Keratinocyte (primary cell): ENCODE measurements around the gene GJA5. TPM values are rescaled to one million over a fixed set of nuclear protein-coding genes. Genes with fewer than 3 reads are reported as not detected.

Experiments
- DNase-seq: peaks from one replicate; pipeline ENCODE4 v3.0.0-alpha.2; 2011; ENCODE audit warnings: low read depth, missing footprints, low spot score
- FAIRE-seq: peaks from 2 replicates; lab custom pipeline; 2011; peaks lifted over from hg19 to GRCh38; lab: Jason Lieb, UNC
- H2AFZ ChIP-seq: 2 replicates; pipeline ENCODE4 v1.6.0; 2012; ENCODE audit warnings: low read length, control low read depth, inconsistent platforms; ENCODE audit not compliant: control insufficient read depth
- H3K27ac ChIP-seq: 2 replicates; pipeline ENCODE4 v1.5.1; 2011; ENCODE audit warnings: low read length; ENCODE audit not compliant: control insufficient read depth, insufficient read depth
- H3K27me3 ChIP-seq: 3 replicates; pipeline ENCODE4 v1.6.0; 2011; ENCODE audit warnings: low read length; ENCODE audit not compliant: control insufficient read depth, insufficient read depth; ENCODE audit errors: extremely low read depth
- H3K36me3 ChIP-seq, 2 experiments: 2 replicates in 1 of 2; 3 replicates in 1 of 2; pipeline ENCODE4 v1.5.1; 2011; ENCODE audit warnings: low read length in 2 of 2, mild to moderate bottlenecking in 1 of 2; ENCODE audit not compliant: control insufficient read depth in 2 of 2, insufficient read depth in 2 of 2; ENCODE audit errors: extremely low read depth in 1 of 2
- H3K4me1 ChIP-seq: 3 replicates; pipeline ENCODE4 v1.5.1; 2011; ENCODE audit warnings: low read length; ENCODE audit not compliant: control insufficient read depth, insufficient read depth; ENCODE audit errors: extremely low read depth
- H3K4me2 ChIP-seq: 3 replicates; pipeline ENCODE4 v1.6.0; 2011; ENCODE audit warnings: low read depth, low read length; ENCODE audit not compliant: control insufficient read depth, insufficient read depth; ENCODE audit errors: extremely low read depth
- H3K4me3 ChIP-seq, 3 experiments: fragments of 200-600 bp in 1 of 3; sonication (generic) in 1 of 3; 2 replicates in 2 of 3; 3 replicates in 1 of 3; pipeline ENCODE4 v1.5.1; 2011 to 2016; ENCODE audit warnings: low read length in 3 of 3, mild to moderate bottlenecking in 3 of 3, control low read depth in 2 of 3, inconsistent platforms in 1 of 3, low read depth in 1 of 3, mixed read lengths in 1 of 3, mixed run types in 1 of 3, moderate library complexity in 1 of 3; ENCODE audit not compliant: control insufficient read depth in 2 of 3, insufficient read depth in 2 of 3; ENCODE audit errors: extremely low read depth in 1 of 3
- H3K79me2 ChIP-seq: 2 replicates; pipeline ENCODE4 v1.6.0; 2012; ENCODE audit warnings: low read length; ENCODE audit not compliant: control insufficient read depth, insufficient read depth
- H3K9ac ChIP-seq: 3 replicates; pipeline ENCODE4 v1.6.0; 2011; ENCODE audit warnings: low read length; ENCODE audit not compliant: control insufficient read depth, insufficient read depth; ENCODE audit errors: extremely low read depth
- H3K9me1 ChIP-seq: 3 replicates; pipeline ENCODE4 v1.6.0; 2011; ENCODE audit warnings: low read length; ENCODE audit not compliant: control insufficient read depth, insufficient read depth; ENCODE audit errors: extremely low read depth
- H3K9me3 ChIP-seq: 2 replicates; pipeline ENCODE4 v1.5.1; 2012; ENCODE audit warnings: low read depth, low read length; ENCODE audit not compliant: control insufficient read depth
- H4K20me1 ChIP-seq: 3 replicates; pipeline ENCODE4 v1.6.0; 2011; ENCODE audit warnings: low read length; ENCODE audit not compliant: control insufficient read depth, insufficient read depth; ENCODE audit errors: extremely low read depth
- CTCF ChIP-seq, 3 experiments: IDR thresholded peaks in 1 of 3; conservative IDR thresholded peaks in 1 of 3; optimal IDR thresholded peaks in 1 of 3; 2 replicates in 2 of 3; 3 replicates in 1 of 3; pipeline versions ENCODE3 to v1.5.1; 2011; ENCODE audit warnings: low read length in 3 of 3, mild to moderate bottlenecking in 3 of 3, moderate library complexity in 2 of 3, control low read depth in 1 of 3, inconsistent platforms in 1 of 3; ENCODE audit not compliant: insufficient read depth in 2 of 3; ENCODE audit errors: extremely low read depth in 1 of 3
- EZH2 ChIP-seq: IDR thresholded peaks from one replicate; pipeline ENCODE4 v1.6.1; 2012; ENCODE audit warnings: inconsistent platforms, mild to moderate bottlenecking, low read length, moderate library complexity
- dilution Hi-C: fragments of 300-500 bp; cut with MboI; formaldehyde crosslinking; loops from one replicate; pipeline ENCODE4 v1.7.0; 2020; ENCODE audit warnings: low sequenced_read_pairs; ENCODE audit not compliant: extremely low pct_ligation_motif_present
- polyA plus RNA-seq, 5 experiments: library from polyadenylated mRNA; depleted of rRNA in 3 of 5; stranded (reverse) in 3 of 5; stranded (forward) in 1 of 5; unstranded in 1 of 5; fragments of >200 nt; gene quantifications; 1 replicate in 1 of 5; 2 replicates in 3 of 5; 3 replicates in 1 of 5; pipeline versions ENCODE4 v1.2.1 to v1.2.3, GENCODE V29; 2011 to 2012; ENCODE audit warnings: missing spikeins in 2 of 5, low read depth in 1 of 5, low replicate concordance in 1 of 5

GJA5 gene
- polyA plus RNA-seq, 1 donor (not counting 4 experiments of a cell fraction or from before 2014, with no cell fraction given) = 44.0 TPM

GRCh38 chr1:147751346-147751745 lies 9.1 kb downstream of the GJA5 start:
- dilution Hi-C loops = no loop called here
- Histone ChIP-seq H3K4me2 (no peak overlapping the region), H4K20me1 (no peaks in the 10 kb centered on the region), H3K27ac (no peak overlapping the region), H3K9ac (no peak overlapping the region), H3K9me3 (no peaks in the 10 kb centered on the region), H2AFZ (no peak overlapping the region), H3K4me1 (peaks cover 16% of the 10 kb centered on the region), H3K4me3 (no peak overlapping the region), H3K36me3 (no peaks in the 10 kb centered on the region), H3K27me3 (no peaks in the 10 kb centered on the region), H3K79me2 (no peaks in the 10 kb centered on the region), H3K9me1 (no peaks in the 10 kb centered on the region)
- TF ChIP-seq EZH2 (no peak), CTCF (optimal IDR thresholded peaks at IDR 0.05 in 1 of 3, IDR thresholded peaks at IDR 0.05 in 1 of 3, conservative IDR thresholded peaks at IDR 0.05 in 1 of 3; ENCODE audit: extremely low read depth in 1 of 3, insufficient read depth in 2 of 3, low read length in 3 of 3) (no peak)
- FAIRE-seq (no peak), DNase-seq (no peak)

- Histone ChIP-seq H2AFZ (no peak overlapping the region), H3K4me2 (no peak overlapping the region), H4K20me1 (no peaks in the 10 kb centered on the region), H3K27me3 (no peaks in the 10 kb centered on the region), H3K4me3 (no peak overlapping the region), H3K36me3 (no peaks in the 10 kb centered on the region), H3K4me1 (peaks cover 14% of the 10 kb centered on the region), H3K9me1 (no peaks in the 10 kb centered on the region), H3K9ac (no peak overlapping the region), H3K9me3 (no peaks in the 10 kb centered on the region), H3K79me2 (no peaks in the 10 kb centered on the region), H3K27ac (no peak overlapping the region)
- dilution Hi-C loops = no loop called here
- TF ChIP-seq EZH2 (no peak), CTCF (optimal IDR thresholded peaks at IDR 0.05 in 1 of 3, IDR thresholded peaks at IDR 0.05 in 1 of 3, conservative IDR thresholded peaks at IDR 0.05 in 1 of 3; ENCODE audit: extremely low read depth in 1 of 3, insufficient read depth in 2 of 3, low read length in 3 of 3) (no peak)
- no peak for FAIRE-seq
- DNase-seq = peak; percentile 32
These were observed 9.7 kb downstream of the GJA5 start for GRCh38 chr1:147750618-147751217.
